ENCODE results near the gene MUC12.
"Not testable (repeated sequence)": the region's sequence is repeated elsewhere in the genome, so short reads cannot be mapped to it uniquely, and the experiment has no call there.

Gene MUC12

GRCh38 chr7:100957832-100958421, 11.4 kb upstream of the MUC12 start:
- no peak for FAIRE-seq

GRCh38 chr7:100959894-100960293, 9.5 kb upstream of the MUC12 start:
- no peak for FAIRE-seq

DNA sequence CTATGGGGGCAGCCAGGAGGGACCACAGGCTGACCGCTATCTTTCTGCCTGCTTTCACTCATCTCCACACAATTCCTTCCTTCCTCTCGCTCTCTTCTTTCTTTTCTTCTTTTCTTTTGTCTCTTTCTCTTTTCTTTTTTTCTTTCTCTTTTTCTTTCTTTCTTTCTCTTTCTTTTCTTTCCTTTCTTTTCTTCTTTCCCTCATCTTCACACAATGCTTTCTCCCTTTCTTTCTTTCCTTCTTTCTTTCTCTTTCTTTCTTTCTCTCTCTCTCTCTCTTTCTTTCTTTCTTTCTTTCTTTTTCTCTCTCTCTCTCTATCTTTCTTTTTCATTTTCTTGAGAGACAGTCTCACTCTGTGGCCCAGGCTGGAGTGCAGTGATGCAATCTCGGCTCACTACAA, 6.8 kb upstream of the MUC12 start:
- no peak for FAIRE-seq

GRCh38 chr7:100963386-100963785, 6.0 kb upstream of the MUC12 start:
- FAIRE-seq = no peak

GRCh38 chr7:100963874-100964273, 5.5 kb upstream of the MUC12 start:
- FAIRE-seq = no peak

- no peak for FAIRE-seq
Observed at GRCh38 chr7:100964630-100965029, 4.7 kb upstream of the MUC12 start.

DNA sequence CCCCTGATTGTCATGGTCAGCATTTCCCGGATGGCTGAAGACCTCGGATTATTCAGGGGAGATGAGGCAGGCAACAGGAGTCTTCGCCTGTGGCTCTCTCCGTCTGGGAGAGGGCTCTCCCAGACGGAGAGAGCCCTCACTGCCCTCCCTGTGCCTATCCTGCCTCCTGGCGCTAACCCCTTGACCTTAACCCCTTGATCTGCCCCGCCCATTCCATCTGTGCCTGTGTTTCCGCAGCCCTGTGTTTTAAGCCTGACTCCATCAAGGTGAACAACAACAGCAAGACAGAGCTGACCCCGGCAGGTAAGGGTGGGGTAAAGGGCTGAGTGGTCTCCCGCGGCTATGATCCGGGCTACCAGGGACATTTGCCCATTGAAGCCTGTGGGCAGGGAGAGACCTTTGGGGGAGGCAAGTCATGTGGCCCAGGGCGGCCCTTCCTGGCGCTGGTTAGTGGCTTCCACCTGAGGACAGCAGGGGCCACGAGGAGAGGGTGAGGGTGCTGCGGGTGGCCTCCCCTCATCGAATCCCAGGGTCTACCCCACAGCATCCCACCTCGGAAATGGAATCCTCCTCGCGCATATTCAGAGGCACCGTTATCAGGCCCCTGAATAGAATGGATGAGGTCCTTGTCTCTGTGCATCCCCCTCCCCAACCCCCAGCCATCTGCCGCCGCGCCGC, 4.2 kb upstream of the MUC12 start:
- no peak for FAIRE-seq

DNA sequence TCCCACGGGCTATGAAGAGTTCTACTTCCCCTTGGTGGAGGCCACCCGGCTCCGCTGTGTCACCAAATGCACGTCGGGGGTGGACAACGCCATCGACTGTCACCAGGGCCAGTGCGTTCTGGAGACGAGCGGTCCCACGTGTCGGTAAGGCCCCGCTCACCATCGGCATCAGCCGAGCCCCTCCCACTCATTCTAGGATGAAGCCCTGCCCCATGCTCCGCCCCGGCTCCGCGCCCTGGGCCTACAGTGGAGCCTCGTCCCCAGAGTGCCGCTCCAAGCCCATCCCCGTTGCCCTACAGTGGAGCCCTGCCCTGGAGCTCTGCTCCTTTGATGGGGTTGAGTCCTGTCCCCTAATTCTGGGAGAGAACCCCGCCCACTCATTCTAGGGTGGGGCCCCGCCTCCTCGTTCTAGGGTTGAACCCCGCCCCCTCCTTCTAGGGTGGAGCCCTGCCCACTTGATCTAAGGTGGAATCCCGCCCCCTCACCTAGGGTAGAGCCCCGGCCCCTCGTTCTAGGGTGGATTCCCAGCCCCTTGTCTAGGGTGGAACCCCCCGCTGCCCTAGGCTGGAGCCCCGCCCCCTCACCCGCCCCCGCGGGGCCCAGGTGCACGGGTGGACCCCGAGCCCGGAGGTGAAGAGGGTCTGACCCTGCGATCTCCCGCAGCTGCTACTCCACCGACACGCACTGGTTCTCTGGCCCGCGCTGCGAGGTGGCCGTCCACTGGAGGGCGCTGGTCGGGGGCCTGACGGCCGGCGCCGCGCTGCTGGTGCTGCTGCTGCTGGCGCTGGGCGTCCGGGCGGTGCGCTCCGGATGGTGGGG, 3.4 kb upstream of the MUC12 start:
- FAIRE-seq = no peak

DNA sequence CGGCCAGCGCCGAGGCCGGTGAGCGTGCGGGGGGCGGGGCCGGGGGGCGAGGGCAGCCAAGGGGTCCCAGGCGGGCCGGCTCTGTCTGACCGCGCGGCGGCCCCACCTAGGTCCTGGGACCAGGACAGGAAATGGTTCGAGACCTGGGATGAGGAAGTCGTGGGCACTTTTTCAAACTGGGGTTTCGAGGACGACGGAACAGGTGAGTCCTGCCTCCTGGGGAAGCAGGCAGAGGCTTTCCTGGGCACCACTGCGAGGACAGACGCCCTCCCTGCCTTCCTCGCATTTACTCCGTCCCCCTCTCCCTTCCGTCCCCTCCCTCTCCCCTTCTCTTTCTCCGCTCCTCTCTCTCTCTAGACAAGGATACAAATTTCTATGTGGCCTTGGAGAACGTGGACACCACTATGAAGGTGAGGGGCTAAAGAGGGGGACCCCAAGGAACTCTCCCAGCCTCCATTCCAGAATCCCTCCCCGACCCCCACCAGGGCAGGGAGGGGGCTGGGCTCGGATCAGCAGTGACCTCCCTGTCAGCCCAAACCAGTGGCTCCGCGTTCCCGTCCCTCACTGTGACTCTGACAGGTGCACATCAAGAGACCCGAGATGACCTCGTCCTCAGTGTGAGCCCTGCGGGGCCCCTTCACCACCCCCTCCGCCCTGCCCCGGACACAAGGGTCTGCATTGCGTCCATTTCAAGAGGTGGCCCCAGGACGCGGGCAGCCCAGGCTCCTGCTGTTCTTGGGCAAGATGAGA, 2.6 kb upstream of the MUC12 start:
- no peak for FAIRE-seq

DNA sequence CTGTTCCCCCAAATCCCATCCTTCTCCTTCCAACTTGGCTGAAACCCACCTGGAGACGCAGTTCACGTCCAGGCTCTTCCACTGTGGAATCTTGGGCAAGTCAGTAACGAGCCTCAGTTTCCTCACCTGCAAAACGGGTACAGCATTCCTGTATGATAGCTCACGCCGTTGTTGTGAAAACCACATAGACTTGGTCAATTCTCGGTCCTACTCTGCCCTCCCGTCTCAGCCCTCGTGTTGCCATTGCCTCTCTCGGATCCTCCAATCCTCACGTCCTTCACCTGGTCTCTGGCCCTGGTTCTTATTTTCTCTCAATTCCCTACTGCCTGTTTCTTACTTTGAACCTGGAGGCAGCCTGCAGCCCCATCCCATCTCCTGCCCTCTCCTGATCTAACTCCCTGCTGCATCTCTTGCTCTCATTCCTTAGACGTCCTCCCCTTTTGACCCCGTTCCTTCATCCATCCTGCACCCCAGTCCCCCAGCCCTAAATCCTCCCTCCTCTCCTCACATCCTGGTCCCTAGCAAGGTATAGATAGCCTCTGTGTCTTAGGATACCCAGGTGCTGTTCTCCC, 2.0 kb upstream of the MUC12 start:
- FAIRE-seq = no peak

DNA sequence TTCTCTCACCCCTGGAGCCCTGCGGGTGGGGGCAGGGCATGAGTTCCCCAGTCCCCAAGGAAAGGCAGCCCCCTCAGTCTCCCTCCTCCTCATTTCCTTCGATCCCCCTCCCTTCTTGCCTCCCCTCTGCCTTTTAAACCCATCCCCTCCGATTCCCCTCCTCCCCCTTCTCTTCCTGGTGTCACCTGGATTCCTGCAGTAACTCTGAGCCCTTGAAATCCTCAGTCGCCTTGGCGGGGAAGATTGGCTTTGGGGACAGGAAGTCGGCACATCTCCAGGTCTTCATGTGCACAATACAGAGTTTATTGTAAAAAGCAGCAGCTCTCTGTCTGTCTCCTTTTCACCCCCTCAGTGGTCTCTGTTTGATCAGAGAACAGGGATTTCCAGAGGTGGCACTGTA, 1.3 kb upstream of the MUC12 start:
- FAIRE-seq = no peak

DNA sequence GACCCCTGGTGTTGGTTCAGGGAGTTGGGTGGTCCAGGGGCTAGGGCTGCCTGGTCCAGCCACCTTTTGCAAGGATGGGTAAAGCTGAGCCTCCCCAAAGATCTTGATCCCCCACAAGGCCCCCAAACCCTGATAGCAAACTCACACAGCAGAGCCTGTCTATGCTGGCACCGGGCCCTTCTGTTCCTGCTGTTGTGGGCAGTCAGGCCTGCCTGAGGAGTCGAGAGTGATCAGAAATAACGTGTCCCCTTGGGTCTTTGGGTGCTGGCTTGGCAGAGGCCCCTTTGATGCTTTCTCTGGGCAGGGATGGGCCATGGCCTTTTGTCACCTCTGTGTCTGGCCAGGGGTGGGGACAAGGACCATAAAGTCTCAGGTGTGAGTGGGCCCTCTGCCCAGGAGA, 715 bp upstream of the MUC12 start:
- no peak for FAIRE-seq

DNA sequence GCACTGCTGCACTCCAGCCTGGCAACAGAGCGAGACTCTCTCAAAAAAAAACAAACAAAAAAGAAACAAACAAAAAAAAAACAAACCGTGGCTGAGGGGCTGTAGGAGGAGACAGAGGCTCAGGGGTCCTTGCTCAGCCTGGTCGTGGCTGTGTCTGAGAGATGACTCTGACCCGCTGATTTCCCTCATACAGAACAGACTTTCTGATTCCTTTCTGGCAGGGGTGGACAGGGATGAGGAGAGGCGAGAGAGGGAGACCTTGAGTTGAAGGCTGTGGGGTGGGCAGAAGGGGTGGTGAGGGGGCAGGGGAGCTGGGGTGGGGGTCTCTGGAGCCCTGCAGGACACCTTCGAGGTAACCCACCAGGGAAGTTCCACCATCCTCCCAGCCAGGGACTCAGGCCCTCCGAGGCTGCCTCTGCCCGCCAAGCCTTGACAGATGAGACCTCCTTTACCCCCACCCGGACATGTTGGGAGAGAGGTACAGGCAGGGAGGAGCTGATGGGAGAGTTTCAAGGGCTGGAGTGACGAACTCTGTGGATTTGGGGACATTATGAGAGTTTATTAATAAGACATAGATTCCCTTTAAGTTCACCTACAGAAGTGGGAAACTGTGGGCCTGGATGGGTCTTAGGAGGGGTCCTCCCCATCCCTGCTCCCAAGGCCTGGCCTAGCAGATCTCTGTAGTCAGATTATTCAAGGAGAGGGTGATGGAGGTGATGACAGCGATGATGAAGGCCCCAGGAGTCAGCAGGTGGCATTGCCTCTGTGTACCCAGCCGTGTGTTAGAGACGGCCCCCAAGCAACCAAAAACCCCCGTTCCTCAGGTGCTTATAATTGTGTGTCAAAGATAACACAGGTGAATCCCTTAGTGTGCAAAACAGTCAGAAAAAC, 2.0 kb downstream of the MUC12 start:
- no peak for FAIRE-seq

DNA sequence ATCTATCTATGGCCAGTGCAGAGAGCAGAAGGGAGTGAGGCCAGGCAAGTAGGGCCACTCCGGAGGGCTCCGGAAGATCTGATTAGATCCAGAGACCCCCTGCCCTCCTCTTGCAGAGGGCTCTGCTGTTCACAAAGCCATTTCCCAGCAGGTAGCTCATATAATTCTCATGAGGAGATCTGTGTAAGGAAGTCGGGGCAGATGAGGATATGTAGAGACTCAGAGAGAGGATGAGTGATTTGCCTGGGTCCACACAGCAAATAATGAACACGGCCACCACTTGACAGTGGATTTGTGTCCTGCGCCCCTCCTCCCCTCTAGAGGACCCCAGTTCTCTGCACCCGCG, 2.6 kb downstream of the MUC12 start:
- FAIRE-seq = no peak

DNA sequence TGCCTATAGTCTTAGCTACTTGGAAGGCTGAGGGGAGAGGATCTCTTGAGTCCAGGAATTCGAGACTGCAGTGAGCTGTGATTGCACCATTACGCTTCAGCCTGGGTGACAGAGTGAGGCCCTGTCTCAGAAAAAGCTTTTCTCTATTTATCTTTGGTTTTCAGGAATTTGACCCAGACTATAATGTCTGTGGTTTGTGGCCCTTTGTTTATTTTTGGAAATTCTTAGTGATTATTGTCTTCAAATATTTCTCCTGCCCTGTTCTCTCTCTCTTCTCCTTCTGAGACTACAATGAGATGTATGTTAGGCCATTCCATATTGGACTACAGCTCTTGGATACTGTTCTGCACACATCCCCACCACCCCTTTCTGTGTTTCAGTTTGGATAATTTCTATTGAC, 4.7 kb downstream of the MUC12 start:
- no peak for FAIRE-seq

DNA sequence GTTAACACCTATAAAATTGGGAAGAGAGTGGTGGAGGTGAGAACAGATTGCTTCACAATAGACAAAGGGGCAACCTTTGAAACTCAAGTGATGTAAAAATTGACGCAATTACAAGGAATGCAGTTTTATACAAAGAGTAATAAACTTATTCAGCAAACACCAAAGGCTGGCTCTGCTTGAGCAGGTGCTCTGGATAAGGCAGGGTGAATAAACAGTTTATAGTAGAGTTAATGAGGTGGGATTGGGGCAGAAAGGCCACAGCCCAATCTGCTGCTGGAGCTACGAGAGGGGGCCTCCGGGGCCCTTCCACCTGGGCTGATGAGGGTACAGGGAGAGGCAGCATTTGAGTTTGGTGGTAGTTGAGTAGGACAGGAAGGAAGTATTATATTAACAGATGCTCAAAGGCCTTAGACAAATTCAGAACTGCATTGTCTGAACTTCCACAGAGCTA, 6.0 kb downstream of the MUC12 start:
- FAIRE-seq = no peak

- no peak for FAIRE-seq
Observed at GRCh38 chr7:100978300-100978699, 8.9 kb downstream of the MUC12 start.

- FAIRE-seq = no peak
Observed at GRCh38 chr7:100983451-100984187, 14.3 kb downstream of the MUC12 start.

- FAIRE-seq = not testable (repeated sequence)
Observed at GRCh38 chr7:100984241-100984918, 15.0 kb downstream of the MUC12 start.

GRCh38 chr7:100985033-100985797, 15.8 kb downstream of the MUC12 start:
- FAIRE-seq = not testable (repeated sequence)

All from islet of Langerhans (tissue), 1 donor.